GM21528 (cell line): Measurements from ENCODE around the gene SETD7.

ENCODE experiments used
- ATAC-seq: cut with Tn5 transposase; IDR thresholded peaks from one replicate; pipeline ENCODE4 v1.9.1; 2021; ENCODE audit warnings: mild to moderate bottlenecking, moderate library complexity; ENCODE audit not compliant: unreplicated experiment, low FRiP score

The SETD7 gene

GRCh38 chr4:139514382-139515059, 41.5 kb downstream of the SETD7 start:
- no peak for ATAC-seq

GRCh38 chr4:139511320-139511719, 44.7 kb downstream of the SETD7 start:
- ATAC-seq, result no peak

- ATAC-seq, result no peak
Observed at GRCh38 chr4:139509727-139510410, 46.1 kb downstream of the SETD7 start.

- ATAC-seq, result no peak
Observed at GRCh38 chr4:139508581-139509237, 47.3 kb downstream of the SETD7 start.

- ATAC-seq, result no peak
Observed at GRCh38 chr4:139506774-139507173, 49.2 kb downstream of the SETD7 start.

- ATAC-seq, result no peak
Observed at GRCh38 chr4:139503622-139504166, 52.3 kb downstream of the SETD7 start.

GRCh38 chr4:139501927-139502899, 53.8 kb downstream of the SETD7 start:
- no peak for ATAC-seq

- ATAC-seq, result no peak
Observed at GRCh38 chr4:139501527-139501926, 54.5 kb downstream of the SETD7 start.

GRCh38 chr4:139501117-139501516, 54.9 kb downstream of the SETD7 start:
- no peak for ATAC-seq

GRCh38 chr4:139499186-139499585, 56.8 kb downstream of the SETD7 start:
- ATAC-seq, result no peak

GRCh38 chr4:139493176-139493575, 62.8 kb downstream of the SETD7 start:
- no peak for ATAC-seq

- no peak for ATAC-seq
Observed at GRCh38 chr4:139492429-139492828, 63.6 kb downstream of the SETD7 start.

GRCh38 chr4:139489638-139490037, 66.4 kb downstream of the SETD7 start:
- ATAC-seq, result no peak

- ATAC-seq, result no peak
Observed at GRCh38 chr4:139488442-139488841, 67.6 kb downstream of the SETD7 start.

- ATAC-seq, result no peak
Observed at GRCh38 chr4:139484783-139485311, 71.2 kb downstream of the SETD7 start.

- no peak for ATAC-seq
Observed at GRCh38 chr4:139483000-139483399, 73.0 kb downstream of the SETD7 start.

- no peak for ATAC-seq
Observed at GRCh38 chr4:139481465-139481864, 74.6 kb downstream of the SETD7 start.

- ATAC-seq, result no peak
Observed at GRCh38 chr4:139476363-139476762, 79.7 kb downstream of the SETD7 start.

- no peak for ATAC-seq
Observed at GRCh38 chr4:139472852-139473251, 83.2 kb downstream of the SETD7 start.
